HT-29 (cell line): ENCODE results near the gene AFAP1. TPM values are rescaled to one million over a fixed set of nuclear protein-coding genes. Genes with fewer than 3 reads are reported as not detected.

Experiments
- DNase-seq: peaks from one replicate; pipeline ENCODE4 v3.0.0-alpha.2; 2015; ENCODE audit warnings: low spot score
- total RNA-seq: library from RNA; depleted of rRNA; stranded (reverse); fragments of >200 nt; shearing (Covaris generic); gene quantifications from 2 replicates; pipeline ENCODE4 v1.2.3, GENCODE V29; 2014

AFAP1 gene
- total RNA-seq, 1 experiment from 2014 or later, result 2.9 TPM

GRCh38 chr4:7917669-7918068 lies 22.0 kb downstream of the AFAP1 start:
- no peak for DNase-seq

GRCh38 chr4:7915875-7916242 lies 23.8 kb downstream of the AFAP1 start:
- DNase-seq, result no peak

GRCh38 chr4:7912826-7913225 lies 26.8 kb downstream of the AFAP1 start:
- no peak for DNase-seq

GRCh38 chr4:7910952-7911578 lies 28.6 kb downstream of the AFAP1 start:
- no peak for DNase-seq

- no peak for DNase-seq
These were observed 29.3 kb downstream of the AFAP1 start for GRCh38 chr4:7910263-7910896.

GRCh38 chr4:7909463-7910262 lies 30.0 kb downstream of the AFAP1 start:
- no peak for DNase-seq

GRCh38 chr4:7908668-7909067 lies 31.0 kb downstream of the AFAP1 start:
- no peak for DNase-seq

GRCh38 chr4:7907142-7907541 lies 32.5 kb downstream of the AFAP1 start:
- no peak for DNase-seq

GRCh38 chr4:7906171-7906701 lies 33.4 kb downstream of the AFAP1 start:
- DNase-seq, result no peak

- DNase-seq, result no peak
These were observed 34.4 kb downstream of the AFAP1 start for GRCh38 chr4:7904952-7905915.

GRCh38 chr4:7903791-7904516 lies 35.7 kb downstream of the AFAP1 start:
- DNase-seq, result no peak

GRCh38 chr4:7902826-7903225 lies 36.8 kb downstream of the AFAP1 start:
- no peak for DNase-seq

- no peak for DNase-seq
These were observed 37.5 kb downstream of the AFAP1 start for GRCh38 chr4:7902101-7902553.

GRCh38 chr4:7901311-7901885 lies 38.3 kb downstream of the AFAP1 start:
- no peak for DNase-seq

GRCh38 chr4:7900334-7900909 lies 39.2 kb downstream of the AFAP1 start:
- DNase-seq, result no peak

- no peak for DNase-seq
These were observed 40.3 kb downstream of the AFAP1 start for GRCh38 chr4:7899184-7899869.

- DNase-seq, result no peak
These were observed 41.3 kb downstream of the AFAP1 start for GRCh38 chr4:7898385-7898784.

- no peak for DNase-seq
These were observed 41.9 kb downstream of the AFAP1 start for GRCh38 chr4:7897811-7898210.

- DNase-seq, result no peak
These were observed 44.9 kb downstream of the AFAP1 start for GRCh38 chr4:7894677-7895181.
